Tibial nerve (tissue), 4 donors: Measurements from ENCODE around the gene SAMD14.

Experiments used
- CTCF ChIP-seq, 5 experiments: fragments of 200-600 bp in 3 of 5; fragments of 450-650 bp in 2 of 5; sonication (generic) in 3 of 5; IDR thresholded peaks; one replicate each; pipeline ENCODE4 v1.5.1; 2016 to 2019; ENCODE audit warnings: antibody characterized with exemption in 5 of 5, mild to moderate bottlenecking in 3 of 5, moderate library complexity in 2 of 5
- EP300 ChIP-seq, 2 donors: sonication (generic); formaldehyde crosslinking; IDR thresholded peaks; one replicate each; pipeline ENCODE4 v1.6.1; 2017; ENCODE audit warnings: antibody characterized with exemption in 2 of 2, mild to moderate bottlenecking in 1 of 2
- POLR2A ChIP-seq, 2 donors: fragments of 450-650 bp; IDR thresholded peaks; one replicate each; pipeline ENCODE4 v1.6.1; 2017; ENCODE audit warnings: antibody characterized with exemption in 2 of 2, mild to moderate bottlenecking in 2 of 2, moderate library complexity in 2 of 2

- no peak for TF ChIP-seq CTCF (IDR thresholded peaks at IDR 0.05)
- TF ChIP-seq POLR2A (IDR thresholded peaks at IDR 0.05) = no peak
- TF ChIP-seq EP300 (IDR thresholded peaks at IDR 0.05) = no peak
These were observed 3.2 kb upstream of the SAMD14 start for GRCh38 chr17:50133028-50133768.
